Neuronal stem cell (in vitro differentiated cells): ENCODE data around the gene ANGPTL2.

Experiments used
- DNase-seq: peaks from one replicate; pipeline ENCODE4 v3.0.0-alpha.2; 2013; ENCODE audit warnings: low spot score
- H2AFZ ChIP-seq: one replicate; pipeline ENCODE4 v1.6.1; 2013; ENCODE audit warnings: mild to moderate bottlenecking, low read length, inconsistent platforms
- H2AK5ac ChIP-seq: 2 replicates; pipeline ENCODE4 v1.6.1; 2013; ENCODE audit warnings: low read depth, mild to moderate bottlenecking, inconsistent platforms, low read length, moderate library complexity, mixed read lengths
- H2BK120ac ChIP-seq: 2 replicates; pipeline ENCODE4 v1.6.1; 2013; ENCODE audit warnings: low read depth, mild to moderate bottlenecking, inconsistent platforms, low read length, moderate library complexity, mixed read lengths
- H2BK12ac ChIP-seq: one replicate; pipeline ENCODE4 v1.6.1; 2013; ENCODE audit warnings: low read length, inconsistent platforms
- H2BK15ac ChIP-seq: 2 replicates; pipeline ENCODE4 v1.6.1; 2013; ENCODE audit warnings: mild to moderate bottlenecking, low read length, inconsistent platforms, mixed read lengths
- H2BK5ac ChIP-seq: one replicate; pipeline ENCODE4 v1.6.1; 2013; ENCODE audit warnings: inconsistent platforms, mild to moderate bottlenecking, low read length, moderate library complexity
- H3K14ac ChIP-seq: one replicate; pipeline ENCODE4 v1.6.1; 2013; ENCODE audit warnings: low read length, inconsistent platforms
- H3K18ac ChIP-seq: 2 replicates; pipeline ENCODE4 v1.6.1; 2013; ENCODE audit warnings: low read length, inconsistent platforms
- H3K23ac ChIP-seq: 2 replicates; pipeline ENCODE4 v1.6.1; 2013; ENCODE audit warnings: low read depth, mild to moderate bottlenecking, mixed read lengths, low read length, inconsistent platforms; ENCODE audit not compliant: poor library complexity
- H3K27ac ChIP-seq: replicated peaks from 3 replicates; pipeline ENCODE4 v1.5.1; 2013; ENCODE audit warnings: low read length, inconsistent platforms
- H3K27me3 ChIP-seq, 3 experiments: 2 replicates each; pipeline ENCODE4 v1.6.1; 2013; ENCODE audit warnings: low read length in 3 of 3, mild to moderate bottlenecking in 2 of 3, inconsistent platforms in 1 of 3, low read depth in 1 of 3, mixed read lengths in 1 of 3, moderate library complexity in 1 of 3; ENCODE audit not compliant: control insufficient read depth in 3 of 3, insufficient read depth in 3 of 3
- H3K36me3 ChIP-seq, 2 donors: replicated peaks in 1 of 2; 2 replicates each; pipeline ENCODE4 v1.6.1; 2013; ENCODE audit warnings: low read length in 2 of 2; ENCODE audit not compliant: control insufficient read depth in 2 of 2, insufficient read depth in 2 of 2
- H3K4ac ChIP-seq: 2 replicates; pipeline ENCODE4 v1.6.1; 2013; ENCODE audit warnings: inconsistent platforms, mild to moderate bottlenecking, low read length, moderate library complexity
- H3K4me1 ChIP-seq, 2 donors: 1 replicate in 1 of 2; 2 replicates in 1 of 2; pipeline ENCODE4 v1.6.1; 2013; ENCODE audit warnings: low read length in 2 of 2, low read depth in 1 of 2; ENCODE audit not compliant: control insufficient read depth in 2 of 2, insufficient read depth in 1 of 2
- H3K4me2 ChIP-seq: one replicate; pipeline ENCODE4 v1.6.1; 2013; ENCODE audit warnings: mild to moderate bottlenecking, low read length, inconsistent platforms; ENCODE audit not compliant: insufficient read depth, poor library complexity, severe bottlenecking
- H3K4me3 ChIP-seq, 2 donors: 2 replicates each; pipeline ENCODE4 v1.5.1; 2013; ENCODE audit warnings: low read length in 2 of 2, mild to moderate bottlenecking in 2 of 2, inconsistent platforms in 1 of 2, moderate library complexity in 1 of 2
- H3K79me1 ChIP-seq: one replicate; pipeline ENCODE4 v1.6.1; 2013; ENCODE audit warnings: low read depth, mild to moderate bottlenecking, inconsistent platforms, low read length, moderate library complexity
- H3K9ac ChIP-seq: one replicate; pipeline ENCODE4 v1.6.1; 2013; ENCODE audit warnings: mild to moderate bottlenecking, low read depth, low read length, inconsistent platforms; ENCODE audit not compliant: poor library complexity
- H3K9me3 ChIP-seq, 2 donors: replicated peaks in 1 of 2; 2 replicates each; pipeline versions ENCODE3 to v1.6.1; 2013; ENCODE audit warnings: low read length in 2 of 2, mild to moderate bottlenecking in 2 of 2, inconsistent platforms in 1 of 2, low read depth in 1 of 2, mixed read lengths in 1 of 2, moderate library complexity in 1 of 2; ENCODE audit not compliant: control insufficient read depth in 2 of 2, insufficient read depth in 1 of 2
- H4K8ac ChIP-seq: one replicate; pipeline ENCODE4 v1.6.1; 2013; ENCODE audit warnings: low read depth, mild to moderate bottlenecking, inconsistent platforms, low read length, moderate library complexity
- H4K91ac ChIP-seq: one replicate; pipeline ENCODE4 v1.6.1; 2013; ENCODE audit warnings: low read length, low read depth, mild to moderate bottlenecking, inconsistent platforms; ENCODE audit not compliant: poor library complexity
- WGBS, 2 donors: extraction: QIAGEN DNeasy Blood & Tissue Kit; methylation state at CpG; one replicate each; pipeline ENCODE4 v1.1.7; 2013; ENCODE audit warnings: missing lambda C conversion rate in 2 of 2, mixed read lengths in 1 of 2; ENCODE audit not compliant: insufficient read length in 2 of 2, insufficient replicate concordance in 1 of 2; ENCODE audit errors: extremely low coverage in 2 of 2; 5-methylcytosine and 5-hydroxymethylcytosine counted together

The ANGPTL2 gene

DNA sequence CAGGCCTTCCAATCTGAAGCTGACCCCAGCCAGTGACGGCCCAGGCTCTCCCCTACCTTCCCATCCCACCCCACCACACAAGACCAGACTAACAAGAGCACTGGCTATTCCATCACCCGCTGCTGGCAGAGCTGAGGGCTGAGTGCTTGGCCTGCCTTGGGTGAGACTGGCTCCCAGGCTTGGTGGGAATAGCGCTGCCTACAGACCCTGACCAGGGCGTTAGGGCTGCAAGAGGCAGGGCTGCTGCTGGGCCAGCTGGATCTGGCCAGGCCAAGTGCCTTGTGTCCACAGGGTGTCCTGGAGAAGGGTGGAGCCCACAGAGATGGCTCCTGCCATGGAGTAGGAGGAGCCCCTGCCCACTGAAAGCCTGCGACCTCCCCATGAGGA, 31.6 kb upstream of the ANGPTL2 start:
- Histone ChIP-seq H4K91ac (no peak overlapping the region), H3K9me3 (no peaks in the 10 kb centered on the region), H3K79me1 (no peaks in the 10 kb centered on the region), H2BK120ac (no peak overlapping the region), H2BK5ac (no peak overlapping the region), H4K8ac (no peak overlapping the region), H3K4me3 (no peak overlapping the region), H2AFZ (no peak overlapping the region), H3K27me3 (no peaks in the 10 kb centered on the region), H3K4me2 (no peak overlapping the region), H2BK15ac (no peak overlapping the region), H2BK12ac (no peak overlapping the region), H3K36me3 (no peaks in the 10 kb centered on the region), H2AK5ac (peak overlapping the region; percentile 17), H3K14ac (peak overlapping the region; percentile 39), H3K27ac (no peak overlapping the region), H3K18ac (peak overlapping the region; percentile 11), H3K4me1 (peaks cover 1% of the 10 kb centered on the region in 2 donors), H3K4ac (no peak overlapping the region), H3K9ac (no peak overlapping the region), H3K23ac (peak overlapping the region; percentile 20)
- DNase-seq: no peak
- WGBS, 2 donors: no CpG with 5 or more reads among the region's 5 CpGs

DNA sequence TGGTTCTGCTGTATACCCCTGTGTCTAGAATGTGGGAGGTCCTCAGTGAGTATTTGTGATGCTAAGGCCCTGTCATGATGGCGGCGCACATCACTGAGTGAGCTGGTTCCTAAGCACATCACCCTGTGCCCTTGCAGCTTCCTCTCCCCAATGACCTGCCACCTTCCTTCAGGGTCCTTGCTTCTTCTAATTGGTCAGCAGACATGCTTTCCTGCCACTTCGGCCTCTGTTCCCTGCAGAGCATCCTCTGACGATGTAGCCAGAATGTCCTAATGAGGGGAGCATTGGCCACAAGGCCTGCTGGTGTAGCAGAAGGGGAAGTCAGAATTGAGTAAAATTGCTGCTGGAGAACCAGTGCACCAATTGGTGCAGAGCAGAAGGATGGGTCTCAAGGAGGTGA, 31.1 kb upstream of the ANGPTL2 start:
- no peak overlapping the region for H2BK120ac ChIP-seq
- H3K9ac ChIP-seq: no peak overlapping the region
- no peak overlapping the region for H3K18ac ChIP-seq
- no peak overlapping the region for H3K14ac ChIP-seq
- no peak overlapping the region for H2AK5ac ChIP-seq
- H3K4ac ChIP-seq: no peak overlapping the region
- H2BK5ac ChIP-seq: no peak overlapping the region
- no peak overlapping the region for H3K27ac ChIP-seq
- no peaks in the 10 kb centered on the region for H3K27me3 ChIP-seq
- H2BK15ac ChIP-seq: no peak overlapping the region
- H3K4me1 ChIP-seq: no peaks in the 10 kb centered on the region
- no peak overlapping the region for H4K8ac ChIP-seq
- no peak overlapping the region for H2BK12ac ChIP-seq
- H3K79me1 ChIP-seq: no peaks in the 10 kb centered on the region
- H3K9me3 ChIP-seq: no peaks in the 10 kb centered on the region
- H3K4me3 ChIP-seq: no peak overlapping the region
- no peak for DNase-seq
- no peak overlapping the region for H3K23ac ChIP-seq
- no peak overlapping the region for H4K91ac ChIP-seq
- WGBS, 2 donors: no CpG with 5 or more reads among the region's 4 CpGs
- no peak overlapping the region for H3K4me2 ChIP-seq
- no peaks in the 10 kb centered on the region for H3K36me3 ChIP-seq
- no peak overlapping the region for H2AFZ ChIP-seq

DNA sequence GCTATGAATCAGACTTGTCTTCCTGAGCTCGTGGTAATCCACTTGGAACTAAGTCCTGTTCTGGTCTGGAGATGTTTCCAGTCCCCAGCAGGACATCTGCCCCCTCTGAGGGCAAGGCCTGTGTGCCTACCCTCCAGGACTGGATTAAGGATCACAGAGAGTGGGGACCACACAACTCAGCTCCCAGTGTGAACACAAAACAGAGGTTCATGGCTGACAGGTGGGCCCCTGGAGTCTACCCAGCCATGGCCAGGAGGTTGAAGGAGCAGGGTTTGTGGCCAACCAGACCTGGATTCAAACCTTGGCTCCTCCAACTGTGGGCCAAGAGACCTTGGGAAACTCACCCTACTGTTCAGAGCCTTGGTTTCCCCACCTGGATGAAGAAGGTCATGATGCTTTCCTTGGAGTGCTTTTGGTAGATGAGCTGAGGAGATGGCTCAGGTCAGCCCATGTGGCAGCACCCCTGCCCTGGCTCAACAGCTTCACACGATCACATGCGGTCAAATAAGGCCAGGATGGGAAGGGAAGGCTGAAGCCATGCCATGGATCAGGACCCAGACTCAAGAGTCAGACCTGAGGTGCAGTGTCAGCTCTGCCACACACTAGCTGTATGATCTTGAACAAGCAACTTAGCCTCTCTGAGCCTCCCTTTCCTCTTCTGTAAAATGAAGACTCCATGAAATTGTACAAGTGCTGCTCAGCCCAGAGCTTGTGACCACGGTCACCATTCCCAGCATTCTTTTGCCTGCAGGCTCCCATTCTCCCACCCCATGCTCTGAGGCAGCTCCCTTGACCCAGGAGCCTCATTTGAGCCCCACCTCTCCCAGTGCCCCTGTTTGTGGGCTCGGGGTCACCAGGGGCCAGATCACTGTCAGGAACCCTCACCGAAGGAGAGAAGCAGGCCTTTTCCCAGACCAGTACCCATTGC, 27.3 kb upstream of the ANGPTL2 start:
- Histone ChIP-seq H3K36me3 (no peaks in the 10 kb centered on the region), H3K4me1 (no peaks in the 10 kb centered on the region), H3K14ac (no peak overlapping the region), H3K27ac (no peak overlapping the region), H3K27me3 (no peaks in the 10 kb centered on the region), H3K4ac (no peak overlapping the region), H2BK12ac (no peak overlapping the region), H4K91ac (no peak overlapping the region), H3K23ac (no peak overlapping the region), H3K79me1 (no peaks in the 10 kb centered on the region), H2AK5ac (no peak overlapping the region), H2BK15ac (no peak overlapping the region), H4K8ac (no peak overlapping the region), H3K4me3 (no peak overlapping the region), H3K9me3 (peaks cover 0 to 4% of the 10 kb centered on the region in 2 donors), H2BK120ac (no peak overlapping the region), H3K9ac (no peak overlapping the region), H3K18ac (no peak overlapping the region), H3K4me2 (no peak overlapping the region), H2BK5ac (no peak overlapping the region), H2AFZ (no peak overlapping the region)
- no CpG with 5 or more reads among the region's 6 CpGs for WGBS, 2 donors
- DNase-seq: no peak

DNA sequence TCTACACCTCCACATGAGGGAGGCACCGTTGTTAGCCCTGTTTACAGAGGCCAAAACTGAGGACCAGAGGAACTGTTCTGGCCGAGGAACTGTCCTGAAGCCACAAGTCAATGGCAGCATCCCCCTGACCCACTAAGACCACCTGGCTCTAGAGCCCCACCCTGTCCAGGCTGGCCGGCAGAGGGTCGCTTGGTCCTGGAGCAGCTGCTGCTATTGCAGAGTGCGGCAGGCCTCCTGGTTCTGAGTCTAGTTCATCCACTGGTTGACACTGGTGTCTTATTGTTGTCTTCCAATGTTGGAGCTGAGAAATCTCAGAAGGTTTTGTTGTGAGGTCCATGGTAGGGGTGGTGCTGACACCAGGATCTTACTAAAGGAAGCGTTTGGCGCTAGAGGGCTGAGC, 26.6 kb upstream of the ANGPTL2 start:
- H2BK5ac ChIP-seq: no peak overlapping the region
- no peak overlapping the region for H3K27ac ChIP-seq
- no peak for DNase-seq
- no peak overlapping the region for H2AFZ ChIP-seq
- H3K79me1 ChIP-seq: no peaks in the 10 kb centered on the region
- no peak overlapping the region for H3K9ac ChIP-seq
- no peaks in the 10 kb centered on the region for H3K27me3 ChIP-seq
- H3K14ac ChIP-seq: no peak overlapping the region
- H3K36me3 ChIP-seq: no peaks in the 10 kb centered on the region
- no peak overlapping the region for H4K91ac ChIP-seq
- peak overlapping the region; percentile 32 for H4K8ac ChIP-seq
- no peak overlapping the region for H3K4me3 ChIP-seq
- H2BK120ac ChIP-seq: no peak overlapping the region
- peaks cover 0 to 4% of the 10 kb centered on the region in 2 donors for H3K9me3 ChIP-seq
- H3K4ac ChIP-seq: no peak overlapping the region
- H3K23ac ChIP-seq: no peak overlapping the region
- H2AK5ac ChIP-seq: no peak overlapping the region
- no peak overlapping the region for H2BK12ac ChIP-seq
- no peak overlapping the region for H3K18ac ChIP-seq
- no peak overlapping the region for H2BK15ac ChIP-seq
- no CpG with 5 or more reads among the region's 7 CpGs for WGBS, 2 donors
- no peaks in the 10 kb centered on the region for H3K4me1 ChIP-seq
- H3K4me2 ChIP-seq: no peak overlapping the region
